ENCODE measurements around the gene PLA2G4E. TPM values are rescaled to one million over a fixed set of nuclear protein-coding genes. Genes with fewer than 3 reads are reported as not detected.

The PLA2G4E gene
- total RNA-seq, 2 donors from 2014 or later = not detected

DNA sequence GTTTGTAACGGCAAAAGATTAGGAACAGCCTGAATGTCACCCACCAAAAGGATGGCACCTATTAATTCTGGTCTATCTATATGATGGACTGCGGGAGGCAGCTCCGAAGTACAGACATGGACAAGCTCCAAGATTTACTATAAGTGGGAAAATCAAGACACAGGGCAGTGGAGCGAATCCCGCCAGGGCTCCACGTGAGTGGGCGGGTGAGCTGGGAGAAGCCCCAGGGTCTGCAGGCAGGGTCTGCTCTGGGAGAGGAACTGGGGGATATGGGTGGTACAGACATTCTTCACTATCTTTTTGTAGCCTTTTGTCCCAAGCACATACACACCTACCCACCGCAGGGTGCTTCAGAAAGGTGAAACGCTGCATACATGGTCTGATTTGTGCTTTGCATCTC is 88.7 kb downstream of the PLA2G4E start:
- Mint-ChIP-seq H3K27me3 (ENCODE audit: insufficient read depth) (no peaks in the 10 kb centered on the region), H3K4me1 (peaks cover 46% of the 10 kb centered on the region), H3K9me3 (no peaks in the 10 kb centered on the region), H3K4me3 (no peak overlapping the region), H3K36me3 (ENCODE audit: low read depth) (peaks cover 9% of the 10 kb centered on the region), H3K27ac (no peak overlapping the region)
- DNase-seq = no peak
- TF ChIP-seq, protein P1, sequence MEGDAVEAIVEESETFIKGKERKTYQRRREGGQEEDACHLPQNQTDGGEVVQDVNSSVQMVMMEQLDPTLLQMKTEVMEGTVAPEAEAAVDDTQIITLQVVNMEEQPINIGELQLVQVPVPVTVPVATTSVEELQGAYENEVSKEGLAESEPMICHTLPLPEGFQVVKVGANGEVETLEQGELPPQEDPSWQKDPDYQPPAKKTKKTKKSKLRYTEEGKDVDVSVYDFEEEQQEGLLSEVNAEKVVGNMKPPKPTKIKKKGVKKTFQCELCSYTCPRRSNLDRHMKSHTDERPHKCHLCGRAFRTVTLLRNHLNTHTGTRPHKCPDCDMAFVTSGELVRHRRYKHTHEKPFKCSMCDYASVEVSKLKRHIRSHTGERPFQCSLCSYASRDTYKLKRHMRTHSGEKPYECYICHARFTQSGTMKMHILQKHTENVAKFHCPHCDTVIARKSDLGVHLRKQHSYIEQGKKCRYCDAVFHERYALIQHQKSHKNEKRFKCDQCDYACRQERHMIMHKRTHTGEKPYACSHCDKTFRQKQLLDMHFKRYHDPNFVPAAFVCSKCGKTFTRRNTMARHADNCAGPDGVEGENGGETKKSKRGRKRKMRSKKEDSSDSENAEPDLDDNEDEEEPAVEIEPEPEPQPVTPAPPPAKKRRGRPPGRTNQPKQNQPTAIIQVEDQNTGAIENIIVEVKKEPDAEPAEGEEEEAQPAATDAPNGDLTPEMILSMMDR (conservative IDR thresholded peaks at IDR 0.05) = no peak
- Histone ChIP-seq H3K36me3 (ENCODE audit: control insufficient read depth, insufficient read depth, low read length) (peaks cover 9% of the 10 kb centered on the region), H3K27ac (ENCODE audit: low read depth, low read length) (no peak overlapping the region), H3K4me1 (ENCODE audit: control insufficient read depth, insufficient read depth, low read length) (peaks cover 9% of the 10 kb centered on the region), H3K4me3 (ENCODE audit: low read length) (no peak overlapping the region), H3K9ac (ENCODE audit: extremely low read depth, low read length, poor library complexity, severe bottlenecking) (no peak overlapping the region), H3K27me3 (ENCODE audit: control insufficient read depth, insufficient read depth, low read length, poor library complexity, severe bottlenecking) (no peaks in the 10 kb centered on the region), H3K9me3 (ENCODE audit: control insufficient read depth, low read length) (no peaks in the 10 kb centered on the region)
- 95 to 96% methylated on average over 6 to 9 of the region's 9 CpGs for WGBS, 2 experiments (ENCODE audit: insufficient coverage in 1 of 2, insufficient read length in 1 of 2)

Other genes starting within 250 kb of the PLA2G4E start
- gene MAPKBP1, start 246.6 kb downstream of the PLA2G4E start, total RNA-seq = 10 to 100 TPM; 16.7 to 26.3 TPM
- 10 to 100 TPM; 18.4 to 22.1 TPM for gene JMJD7, start 192.9 kb downstream of the PLA2G4E start, total RNA-seq
- 10 to 100 TPM in 1 of 2 donors, 1 to 10 TPM in 1; 6.9 to 10.1 TPM for gene PLA2G4B, start 182.2 kb downstream of the PLA2G4E start, total RNA-seq
- gene SPTBN5, start 127.0 kb downstream of the PLA2G4E start, total RNA-seq = 1 to 10 TPM; 2.0 to 2.8 TPM
- 10 to 100 TPM; 16.9 to 17.3 TPM for gene EHD4, start 48.5 kb downstream of the PLA2G4E start, total RNA-seq
- not detected for gene PLA2G4D, start 73.5 kb upstream of the PLA2G4E start, total RNA-seq
- under 1 TPM in 1 of 2 donors, not detected in 1; 0.22 TPM for gene PLA2G4F, start 135.6 kb upstream of the PLA2G4E start, total RNA-seq
- 10 to 100 TPM; 60.4 to 69.8 TPM for gene VPS39, start 187.3 kb upstream of the PLA2G4E start, total RNA-seq